K562 (cell line): ENCODE measurements around the gene DNAAF3. TPM values are rescaled to one million over a fixed set of nuclear protein-coding genes. Genes with fewer than 3 reads are reported as not detected.

ENCODE experiments used
- ATF7 ChIP-seq: fragments of 450-650 bp; IDR thresholded peaks from 2 replicates; pipeline ENCODE4 v1.7.1; 2014; ENCODE audit warnings: mild to moderate bottlenecking, moderate library complexity
- ETS1 ChIP-seq: conservative IDR thresholded peaks from 2 replicates; pipeline ENCODE4 v1.6.1; 2011; ENCODE audit warnings: low read depth, mild to moderate bottlenecking, low read length; ENCODE audit not compliant: control insufficient read depth
- KLF6 ChIP-seq: fragments of 250-450 bp; sonication (Bioruptor Pico); IDR thresholded peaks from 2 replicates; pipeline ENCODE4 v1.4.0; 2020; ENCODE audit warnings: mild to moderate bottlenecking, moderate library complexity, borderline replicate concordance
- POLR2B ChIP-seq: fragments of 450-650 bp; IDR thresholded peaks from 2 replicates; pipeline ENCODE4 v1.6.1; 2018; ENCODE audit warnings: low read depth; ENCODE audit not compliant: partially characterized antibody
- RAD21 ChIP-seq, 2 experiments: fragments of 250-450 bp in 1 of 2; fragments of 450-650 bp in 1 of 2; sonication (Bioruptor Pico) in 1 of 2; formaldehyde crosslinking in 1 of 2; IDR thresholded peaks in 1 of 2; conservative IDR thresholded peaks in 1 of 2; 2 replicates each; pipeline versions ENCODE4 v1.4.0 to v1.8.0; 2020 to 2022; ENCODE audit warnings: mild to moderate bottlenecking in 2 of 2, moderate library complexity in 1 of 2
- RBM22 ChIP-seq: fragments of 200-400 bp; formaldehyde crosslinking; IDR thresholded peaks from 2 replicates; pipeline ENCODE4 v1.6.1; 2018; ENCODE audit warnings: low read length, low read depth; ENCODE audit not compliant: poor library complexity, severe bottlenecking
- SNAPC5 ChIP-seq: fragments of 250-450 bp; sonication (Bioruptor Pico); IDR thresholded peaks from 2 replicates; pipeline ENCODE4 v1.8.0; 2021; ENCODE audit warnings: moderate library complexity, mild to moderate bottlenecking, inconsistent platforms
- TCF3 ChIP-seq: sonication (generic); formaldehyde crosslinking; IDR thresholded peaks from 2 replicates; pipeline ENCODE4 v1.4.0; 2020; ENCODE audit warnings: mild to moderate bottlenecking, missing genetic modification reagents
- ZBTB33 ChIP-seq: sonication (generic); formaldehyde crosslinking; IDR thresholded peaks from 2 replicates; pipeline ENCODE4 v1.8.1; 2023; ENCODE audit warnings: mild to moderate bottlenecking, missing genetic modification reagents
- ZC3H4 ChIP-seq: sonication (generic); formaldehyde crosslinking; IDR thresholded peaks from 2 replicates; pipeline ENCODE4 v1.9.0; 2021; ENCODE audit warnings: missing genetic modification reagents, borderline replicate concordance
- ZFP30 ChIP-seq: fragments of 250-450 bp; sonication (Bioruptor Pico); IDR thresholded peaks from 2 replicates; pipeline ENCODE4 v1.8.0; 2022; ENCODE audit warnings: moderate library complexity, mild to moderate bottlenecking, inconsistent platforms, borderline replicate concordance
- ZNF140 ChIP-seq: fragments of 250-450 bp; sonication (Bioruptor Pico); IDR thresholded peaks from 2 replicates; pipeline ENCODE4 v1.8.0; 2021; ENCODE audit warnings: moderate library complexity, mild to moderate bottlenecking, inconsistent platforms
- ZNF280A ChIP-seq: fragments of 450-650 bp; IDR thresholded peaks from 2 replicates; pipeline ENCODE4 v1.6.1; 2018; ENCODE audit warnings: mild to moderate bottlenecking, low read depth; ENCODE audit not compliant: partially characterized antibody
- ZNF280B ChIP-seq: fragments of 250-450 bp; sonication (Bioruptor Pico); IDR thresholded peaks from 2 replicates; pipeline ENCODE4 v1.5.1; 2021; ENCODE audit warnings: mild to moderate bottlenecking
- ZNF551 ChIP-seq: fragments of 250-450 bp; sonication (Bioruptor Pico); IDR thresholded peaks from 2 replicates; pipeline ENCODE4 v1.5.0; 2021; ENCODE audit warnings: mild to moderate bottlenecking, moderate library complexity
- ZNF740 ChIP-seq, 3 experiments: fragments of 200-800 bp in 1 of 3; sonication (Bioruptor generic) in 1 of 3; sonication (generic) in 1 of 3; formaldehyde crosslinking in 1 of 3; IDR thresholded peaks; 2 replicates each; pipeline versions ENCODE4 v1.6.1 to v1.8.0; 2016 to 2022; ENCODE audit warnings: mild to moderate bottlenecking in 2 of 3, missing compliant biosample characterization in 2 of 3, missing genetic modification characterization in 2 of 3, missing genetic modification reagents in 1 of 3
- ZNF830 ChIP-seq: fragments of 250-450 bp; sonication (Bioruptor Pico); IDR thresholded peaks from 2 replicates; pipeline ENCODE4 v1.5.0; 2021; ENCODE audit warnings: mild to moderate bottlenecking
- polyA plus RNA-seq, 8 experiments: library from polyadenylated mRNA; depleted of rRNA in 4 of 8; stranded (reverse) in 5 of 8; unstranded in 3 of 8; fragments of >200 nt; fragmentation: Nextera tagmentation in 2 of 8; fragmentation: Illumina TruSeq in 1 of 8; extraction: Ambion mirVana in 2 of 8; extraction: Trizol in 1 of 8; gene quantifications; 2 replicates each; pipeline versions ENCODE4 v1.2.1 to v1.2.3, GENCODE V29; 2011 to 2014; ENCODE audit warnings: inconsistent platforms in 1 of 8, missing spikeins in 1 of 8
- total RNA-seq, 7 experiments: library from RNA; depleted of rRNA in 6 of 7; stranded (reverse); fragments of >200 nt in 6 of 7; fragmentation: Illumina TruSeq in 2 of 7; extraction: Trizol in 2 of 7; gene quantifications; 2 replicates each; pipeline versions ENCODE4 v1.2.1 to v1.2.3, GENCODE V29; 2011 to 2021; ENCODE audit warnings: low replicate concordance in 1 of 7

DNAAF3 gene
- total and polyA plus RNA-seq, 9 of the 15 experiments (the other 6 are each of a cell fraction or from before 2014, with no cell fraction given), result 21.6 to 61.5 (median 43.0) TPM

- no peak for TF ChIP-seq ZNF280B
- TF ChIP-seq ZFP30 (CRISPR knock-in tag), result no peak
- no peak for TF ChIP-seq ZNF551 (CRISPR knock-in tag)
- TF ChIP-seq ZNF280A, result no peak
- TF ChIP-seq RBM22, result peak; percentile 47
- TF ChIP-seq ZNF740 (CRISPR knock-in tag; IDR thresholded peaks at IDR 0.05), result no peak
- TF ChIP-seq ZNF740 (tag; IDR thresholded peaks at IDR 0.05), result no peak
- no peak for TF ChIP-seq SNAPC5 (CRISPR knock-in tag)
- no peak for TF ChIP-seq ZC3H4 (CRISPR knock-in tag)
- TF ChIP-seq ZNF140 (CRISPR knock-in tag), result no peak
- TF ChIP-seq TCF3 (CRISPR knock-in tag), result no peak
- TF ChIP-seq ZNF830 (CRISPR knock-in tag), result no peak
- no peak for TF ChIP-seq RAD21 (CRISPR knock-in tag; conservative IDR thresholded peaks at IDR 0.05 in 1 of 2, IDR thresholded peaks at IDR 0.05 in 1 of 2)
- no peak for TF ChIP-seq ETS1
- no peak for TF ChIP-seq ZBTB33 (CRISPR knock-in tag)
- TF ChIP-seq ATF7, result peak; percentile 100
- no peak for TF ChIP-seq POLR2B
- no peak for TF ChIP-seq KLF6 (CRISPR knock-in tag)
Observed at GRCh38 chr19:55166530-55167268, at the start of gene DNAAF3 (continued).
